NCI-H128 (cell line): ENCODE measurements around the gene CARMIL1.

Experiments
- DNase-seq: peaks from one replicate; lab custom pipeline; 2025; ENCODE audit not compliant: unreplicated experiment; lab: John Stamatoyannopoulos, UW

The CARMIL1 gene

DNA sequence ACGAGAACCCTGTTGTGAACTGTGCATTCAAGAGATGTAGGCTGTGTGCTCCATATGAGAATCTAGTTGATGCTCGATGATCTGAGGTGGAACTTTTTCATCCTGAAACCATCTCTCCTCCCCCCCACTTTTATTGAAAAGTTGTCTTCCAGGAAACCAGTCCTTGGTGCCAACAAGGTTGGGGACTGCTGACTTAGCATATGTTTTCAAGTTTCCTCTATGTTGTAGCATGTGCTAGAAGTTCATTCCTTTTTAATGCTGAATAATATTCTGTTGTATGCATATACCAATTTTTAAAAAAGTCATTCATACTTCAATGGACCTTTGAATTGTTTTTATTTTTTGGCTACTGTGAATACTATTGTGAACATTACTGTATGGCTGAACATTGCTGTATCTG, 27.2 kb downstream of the CARMIL1 start:
- no peak for DNase-seq

DNA sequence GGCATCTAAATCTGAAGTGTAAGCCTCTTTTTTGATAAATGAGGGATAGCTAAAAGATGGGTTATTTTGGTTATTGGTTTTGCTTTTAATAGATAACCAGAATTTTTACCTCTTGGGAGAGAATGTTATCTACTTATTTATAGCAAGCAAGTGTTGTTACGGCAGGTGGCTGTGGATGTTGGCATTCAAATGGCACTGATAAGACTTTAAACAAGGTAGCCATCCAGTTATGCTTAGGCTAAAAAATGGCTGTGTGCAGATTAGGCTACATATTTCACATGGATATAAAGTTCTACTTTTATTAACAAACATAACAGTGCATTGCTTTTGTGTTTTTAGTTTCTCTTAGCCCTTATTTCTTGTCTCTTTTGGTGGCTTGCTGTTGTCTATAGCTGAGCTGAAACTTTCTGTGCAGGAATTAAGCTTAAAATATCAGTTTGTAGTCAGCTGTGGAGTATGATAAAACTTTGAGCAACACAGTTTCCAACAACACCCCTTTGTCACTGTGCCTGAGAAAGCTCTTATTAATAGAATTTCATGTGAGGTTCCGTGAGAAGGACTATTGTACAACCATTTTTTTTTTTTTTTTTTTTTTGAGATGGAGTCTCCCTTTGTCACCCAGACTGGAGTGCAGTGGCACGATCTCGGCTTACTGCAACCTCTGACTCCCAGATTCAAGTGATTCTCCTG, 28.8 kb downstream of the CARMIL1 start:
- no peak for DNase-seq

DNA sequence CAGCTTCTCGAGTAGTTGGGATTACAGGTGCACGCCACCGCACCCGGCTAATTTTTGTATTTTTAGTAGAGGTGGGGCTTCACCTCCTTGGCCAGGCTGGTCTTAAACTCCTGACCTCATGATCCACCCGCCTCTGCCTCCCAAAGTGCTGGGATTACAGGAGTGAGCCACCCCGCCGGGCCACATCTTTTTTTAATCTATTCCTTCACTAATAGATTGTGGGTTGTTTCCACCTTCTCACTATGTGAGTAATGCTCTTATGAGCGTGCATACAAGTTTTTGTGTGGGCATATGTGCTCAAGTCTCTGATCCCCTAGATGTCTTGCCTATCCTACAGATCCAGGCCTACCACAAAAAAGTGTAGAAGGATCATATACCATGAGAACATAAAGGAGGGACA, 30.7 kb downstream of the CARMIL1 start:
- DNase-seq, result no peak

DNA sequence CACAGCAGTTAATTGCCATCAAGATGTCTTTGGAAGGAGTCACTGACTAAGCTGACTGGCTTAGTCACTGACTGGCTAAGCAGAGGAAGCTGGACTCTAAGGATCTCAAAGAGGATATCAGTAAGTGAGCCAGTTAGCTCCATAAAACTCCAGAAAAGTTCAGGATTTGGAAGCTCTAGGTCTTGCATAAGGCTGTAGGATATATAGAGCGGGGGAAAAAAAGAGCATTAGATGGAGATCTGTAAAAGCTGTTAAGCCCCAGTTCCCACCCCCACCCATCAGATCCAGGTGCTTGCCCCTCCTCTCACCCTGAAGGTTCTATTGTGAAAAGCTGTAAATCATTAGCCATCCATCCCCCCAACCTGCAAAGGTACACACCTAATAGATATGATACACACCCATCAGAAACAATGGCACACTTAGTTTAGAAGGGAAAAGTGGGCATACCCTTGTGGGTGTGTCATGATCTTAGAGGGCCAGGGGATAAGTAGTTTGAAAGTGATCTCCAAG, 32.2 kb downstream of the CARMIL1 start:
- DNase-seq, result no peak

DNA sequence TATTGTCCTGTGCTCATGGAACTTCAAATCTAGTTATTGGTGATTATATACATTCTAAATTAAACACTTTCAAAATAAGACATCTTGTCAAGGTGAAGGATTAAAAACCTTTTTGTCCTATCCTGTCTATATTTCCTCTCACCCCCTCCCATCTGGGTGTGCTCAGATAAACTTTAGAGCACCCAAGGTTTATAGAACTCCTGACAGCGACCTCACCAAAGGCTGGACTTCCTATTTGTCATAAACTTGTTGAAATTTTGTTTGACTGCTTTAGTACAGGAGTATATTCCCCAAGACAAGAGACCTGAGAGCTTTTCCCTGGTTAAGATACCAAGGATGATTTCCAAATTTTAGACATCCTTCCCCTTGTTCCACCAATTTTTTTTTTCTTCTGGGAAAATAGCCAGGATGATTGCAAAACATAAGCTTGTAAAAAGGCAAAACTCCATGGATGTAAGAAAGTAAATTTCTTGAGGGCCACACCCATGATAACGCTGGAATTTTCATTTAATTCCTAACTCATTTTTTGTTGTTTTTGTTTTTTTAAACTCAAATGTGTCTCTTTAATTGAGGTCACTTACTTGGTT, 33.0 kb downstream of the CARMIL1 start:
- DNase-seq, result no peak

DNA sequence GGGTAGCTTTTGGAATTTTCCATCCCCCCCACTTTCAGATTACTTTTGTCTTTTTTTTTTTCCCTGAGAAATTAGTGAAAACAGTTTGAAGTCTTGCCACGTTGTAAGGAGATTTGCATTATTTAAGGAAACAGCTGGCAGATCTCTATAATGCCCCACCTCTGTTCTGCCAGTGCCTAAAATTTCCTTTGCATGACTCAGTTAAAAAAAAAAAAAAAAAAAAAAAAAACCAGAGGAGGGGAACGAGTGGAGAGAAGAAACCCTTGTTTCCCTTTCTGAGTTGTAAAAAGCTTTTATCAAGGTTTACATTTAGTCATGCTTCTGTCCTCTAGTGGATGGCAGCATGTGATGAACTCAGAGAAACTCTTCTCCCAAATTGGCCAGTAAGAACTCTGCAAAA, 33.5 kb downstream of the CARMIL1 start:
- no peak for DNase-seq

DNA sequence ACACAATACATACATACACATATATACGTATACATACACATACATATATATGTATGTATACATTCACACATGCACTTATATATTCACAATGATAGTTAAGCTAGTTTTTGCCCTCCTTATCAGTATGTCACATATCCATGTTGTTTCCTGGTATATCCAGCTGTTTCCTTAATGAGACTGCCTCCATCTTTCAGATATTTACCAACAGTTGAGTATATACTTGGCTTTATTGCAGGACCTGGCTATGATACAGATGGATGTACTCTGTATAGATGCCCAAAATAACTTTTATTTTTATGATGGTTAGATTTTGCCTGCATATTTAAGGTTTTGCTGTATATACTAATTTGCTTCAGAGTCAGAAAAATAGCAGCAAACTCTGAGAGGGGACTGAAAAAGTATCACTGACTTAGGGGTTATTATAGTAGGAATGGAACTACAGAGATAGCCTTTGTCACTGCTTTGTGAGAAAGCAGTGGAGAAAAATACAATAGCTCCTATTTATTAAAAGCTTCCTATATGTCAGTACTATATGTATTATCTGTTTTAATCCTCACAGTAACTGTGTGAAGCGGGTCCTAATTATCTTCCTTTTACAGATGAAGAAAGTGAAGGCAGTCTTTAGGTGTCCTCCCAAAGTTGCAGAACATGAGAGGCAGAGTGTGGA, 35.5 kb downstream of the CARMIL1 start:
- DNase-seq, result no peak

DNA sequence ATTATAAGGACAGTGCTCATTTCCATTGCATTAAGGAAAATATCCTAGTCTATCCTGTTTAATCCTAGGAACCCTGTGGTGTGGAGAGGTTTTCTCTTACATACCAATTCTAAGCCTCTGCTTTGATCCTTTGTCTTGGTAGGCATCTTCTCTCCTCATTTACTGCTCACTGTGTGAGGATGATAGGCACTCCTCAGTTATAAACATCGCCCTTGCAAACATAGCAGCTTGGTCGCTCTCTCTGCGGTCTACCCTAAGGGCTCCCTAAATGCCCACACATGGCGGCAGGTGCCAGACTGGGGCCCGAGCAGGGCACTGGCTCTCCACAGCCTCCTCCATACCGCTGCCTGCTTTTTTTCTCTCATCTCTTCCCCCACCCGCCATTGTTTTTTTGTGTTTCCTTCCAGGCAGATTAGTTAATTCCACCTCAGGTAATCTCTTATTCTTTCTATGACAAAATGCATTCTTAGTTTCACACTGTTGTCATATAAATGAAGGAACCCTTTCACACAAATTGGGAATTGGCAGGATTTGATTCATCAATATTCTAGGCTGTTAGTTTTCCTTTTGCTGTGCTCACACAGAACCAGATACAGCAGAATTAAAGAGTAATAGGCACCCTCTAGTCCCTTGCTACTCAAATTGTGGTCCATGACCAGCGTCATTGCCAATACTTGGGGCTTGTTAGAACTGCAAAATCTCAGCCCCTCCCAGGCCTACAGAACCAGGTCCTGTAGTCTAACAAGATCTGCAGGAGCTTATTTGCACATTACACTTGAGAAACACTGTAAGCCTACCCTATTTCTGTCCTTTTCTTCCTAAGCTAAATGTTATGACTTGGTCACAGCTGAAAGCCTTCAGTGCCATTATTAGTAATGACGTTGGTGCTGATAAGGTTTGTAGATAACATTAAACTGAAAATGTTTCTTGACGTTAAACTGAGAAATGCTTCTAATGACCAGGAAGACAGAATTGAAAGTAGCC, 36.3 kb downstream of the CARMIL1 start:
- DNase-seq, result no peak

DNA sequence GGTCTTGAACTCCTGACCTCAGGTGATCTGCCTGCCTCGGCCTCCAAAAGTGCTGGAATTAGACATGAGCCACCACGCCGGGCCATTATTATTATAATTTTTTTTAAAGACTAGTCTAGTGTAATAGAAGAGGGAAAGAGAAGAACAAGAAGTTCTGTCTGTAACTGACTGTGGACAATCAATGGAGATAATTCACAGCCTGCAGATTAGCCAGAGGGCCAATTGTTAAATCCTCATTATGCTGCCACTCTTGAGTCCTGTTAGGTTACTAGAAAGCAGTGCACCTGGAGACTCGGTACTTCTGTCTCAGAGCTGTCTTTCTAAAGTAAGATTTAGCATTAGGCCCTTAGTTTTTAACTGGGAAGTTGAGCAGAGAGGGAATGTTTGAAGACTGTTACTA, 37.5 kb downstream of the CARMIL1 start:
- no peak for DNase-seq

DNA sequence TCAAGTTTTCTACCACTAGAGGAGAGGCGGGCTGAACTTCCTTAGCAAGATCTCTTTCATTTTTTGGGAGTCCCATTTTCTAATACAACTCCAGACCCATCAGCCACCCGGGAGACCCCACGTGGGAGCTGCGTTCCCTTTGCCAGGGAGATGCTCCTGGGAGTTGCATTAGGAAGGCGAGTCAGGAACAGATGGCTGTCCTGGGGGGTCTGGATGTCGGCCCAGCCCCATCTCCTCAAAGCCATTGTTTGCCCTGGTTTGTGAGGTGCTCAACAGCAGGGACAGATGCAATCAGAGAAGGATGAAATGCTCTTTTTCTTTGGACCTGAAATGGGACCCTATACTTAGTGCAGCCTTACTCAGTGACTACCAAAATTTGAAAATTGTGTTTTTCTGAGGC, 39.4 kb downstream of the CARMIL1 start:
- DNase-seq, result no peak

DNA sequence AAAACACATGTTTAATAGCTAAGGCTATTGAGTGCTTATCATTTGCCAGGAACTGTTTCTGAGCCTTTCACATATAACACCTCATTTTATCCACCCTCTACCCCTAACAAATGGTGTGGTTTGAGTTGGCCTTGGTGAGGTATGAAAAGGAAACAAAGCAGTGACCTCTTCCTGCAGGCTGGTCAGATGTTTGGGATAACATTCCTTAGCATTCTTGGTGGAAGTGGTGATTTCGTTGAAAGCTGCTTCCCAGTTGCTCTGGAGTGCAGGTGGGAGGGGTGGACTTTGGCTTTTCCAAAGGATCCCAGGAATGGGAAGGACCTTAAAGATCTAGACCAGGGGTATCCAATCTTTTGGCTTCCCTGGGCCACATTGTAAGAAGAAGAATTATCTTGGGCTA, 41.3 kb downstream of the CARMIL1 start:
- DNase-seq, result no peak

DNA sequence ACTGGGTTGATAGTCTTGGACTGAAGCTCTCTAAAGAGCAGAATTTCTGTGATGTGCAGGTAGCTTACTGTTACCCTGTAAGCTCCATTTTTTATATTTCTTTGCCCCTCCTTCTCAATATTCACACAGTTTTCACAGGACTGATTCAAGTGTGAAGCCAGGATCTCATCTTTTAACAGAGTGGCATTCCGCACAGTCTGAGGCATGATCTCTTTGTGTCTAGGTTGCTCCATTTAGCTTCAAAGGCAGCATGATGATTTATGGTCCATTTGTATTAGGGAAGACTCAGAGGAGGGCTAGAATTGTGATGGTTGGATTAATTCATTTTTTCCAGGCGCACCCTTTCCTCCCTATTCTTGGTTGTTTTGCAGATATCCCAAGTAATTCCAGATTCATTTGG, 43.5 kb downstream of the CARMIL1 start:
- no peak for DNase-seq

DNA sequence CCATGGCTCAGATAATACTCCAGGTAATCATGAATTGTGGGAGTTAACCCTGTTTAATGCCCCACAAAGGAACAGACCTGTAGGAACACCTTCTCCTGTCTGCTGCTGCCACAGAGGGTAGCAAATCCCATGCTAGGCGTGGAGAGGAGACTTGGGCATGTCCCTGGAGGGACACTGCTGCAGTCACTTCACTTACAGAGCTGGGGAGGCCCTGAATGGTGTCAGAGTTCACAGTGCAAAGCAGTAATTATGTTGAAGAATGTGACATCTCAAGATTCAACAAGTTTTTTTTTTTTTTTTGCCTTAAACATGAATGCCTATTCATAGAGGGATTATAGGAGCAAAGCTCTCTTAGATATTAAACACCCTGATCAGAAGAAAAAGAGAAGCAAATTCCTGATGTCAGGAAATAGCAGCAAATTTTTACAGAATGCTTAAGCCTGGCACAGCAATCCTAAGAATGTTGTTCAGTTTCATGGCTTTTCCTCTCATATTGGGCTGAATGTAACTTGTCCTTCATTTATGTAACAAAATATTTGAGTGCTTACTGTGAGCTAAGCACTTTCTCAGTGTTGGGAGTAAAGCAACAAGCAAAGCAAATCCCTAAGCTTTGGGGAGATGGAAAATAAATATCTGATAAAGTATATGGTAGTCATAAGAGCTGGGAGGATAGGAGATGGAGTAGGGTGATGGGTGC, 45.0 kb downstream of the CARMIL1 start:
- DNase-seq, result no peak

DNA sequence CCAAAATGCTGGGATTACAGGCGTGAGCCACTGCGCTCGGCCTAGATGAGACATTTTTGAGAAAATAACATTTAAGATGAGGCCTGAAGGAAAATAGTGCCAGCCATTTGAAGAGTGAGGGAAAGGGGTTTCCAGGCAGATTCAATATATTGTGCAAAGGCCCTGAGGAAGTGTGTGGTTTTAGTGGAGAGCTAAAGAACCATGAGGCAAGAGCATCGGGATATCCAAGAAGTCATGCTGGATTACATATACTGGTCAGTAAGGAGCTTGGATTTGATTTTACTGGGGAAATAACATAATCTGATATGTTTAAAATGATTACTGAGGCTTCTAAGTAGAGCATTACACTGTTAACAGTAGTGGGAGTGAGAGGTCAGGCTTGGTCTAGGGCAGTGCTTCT, 47.0 kb downstream of the CARMIL1 start:
- no peak for DNase-seq

DNA sequence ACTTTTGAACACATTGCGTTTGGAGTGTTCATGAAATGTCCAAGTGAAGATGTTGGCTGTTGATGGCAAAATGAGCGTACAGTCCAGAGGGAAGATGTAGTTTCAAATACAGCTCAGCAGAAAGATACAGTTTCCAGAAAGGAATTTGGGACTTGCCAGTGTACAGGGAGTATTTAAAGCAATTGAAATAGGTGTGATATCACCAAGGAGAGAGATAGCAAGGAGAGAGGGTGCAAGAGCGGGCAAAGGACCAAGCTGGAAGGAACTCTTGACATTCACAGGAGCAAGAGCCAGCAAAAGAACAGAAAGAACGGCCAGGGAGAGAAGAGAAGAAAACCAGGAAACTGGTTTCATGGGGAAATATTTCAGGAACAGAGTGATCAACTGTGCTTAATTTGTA, 47.8 kb downstream of the CARMIL1 start:
- no peak for DNase-seq

DNA sequence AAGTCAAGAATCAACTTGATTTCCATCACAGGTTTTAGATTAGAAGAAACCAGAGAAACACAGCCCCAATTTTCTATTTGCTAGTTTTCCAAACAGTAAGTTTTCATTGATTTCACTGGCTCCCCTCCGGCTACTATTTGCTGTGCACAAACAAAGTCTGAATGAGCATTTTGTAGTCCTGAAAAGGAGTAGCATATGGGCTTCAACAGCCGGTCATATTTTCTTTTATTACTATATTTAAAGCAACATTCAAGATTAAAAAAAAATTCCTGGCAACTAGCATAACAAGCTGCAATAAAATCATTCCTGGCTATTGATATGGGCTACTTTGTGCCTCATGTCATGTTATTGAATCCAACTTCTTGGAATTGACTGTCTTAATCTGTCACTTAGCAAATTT, 48.3 kb downstream of the CARMIL1 start:
- no peak for DNase-seq

DNA sequence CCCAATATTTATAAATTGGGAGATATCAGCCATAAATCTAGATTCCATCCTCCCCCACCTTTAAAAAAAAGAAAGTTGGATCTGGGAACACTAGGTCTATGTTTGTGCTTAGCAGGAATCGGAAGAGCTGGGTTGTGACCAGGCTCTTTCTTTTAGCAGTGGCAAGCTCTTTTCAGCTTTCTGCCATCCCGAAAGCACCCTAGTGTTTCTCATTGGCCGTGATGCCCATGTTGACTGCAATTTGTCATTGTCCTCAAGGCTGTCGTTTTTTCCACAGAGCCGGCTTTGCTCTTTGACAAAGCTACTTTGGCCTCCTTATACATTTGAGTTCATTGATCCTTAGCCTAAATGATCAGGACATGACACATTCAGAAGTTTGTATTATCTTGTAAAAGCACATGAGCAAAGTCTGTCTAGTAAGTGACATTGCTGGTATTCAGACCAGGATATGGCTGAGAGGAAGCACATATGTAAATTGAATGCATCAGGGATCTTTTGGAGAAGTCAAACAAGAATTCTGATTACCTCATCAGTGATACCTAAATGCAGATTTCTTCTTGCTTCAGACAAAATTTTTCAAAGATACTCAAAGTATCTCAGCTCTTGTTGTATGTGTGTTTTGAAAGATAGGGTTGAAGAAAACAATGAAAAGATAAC, 50.1 kb downstream of the CARMIL1 start:
- DNase-seq, result no peak

DNA sequence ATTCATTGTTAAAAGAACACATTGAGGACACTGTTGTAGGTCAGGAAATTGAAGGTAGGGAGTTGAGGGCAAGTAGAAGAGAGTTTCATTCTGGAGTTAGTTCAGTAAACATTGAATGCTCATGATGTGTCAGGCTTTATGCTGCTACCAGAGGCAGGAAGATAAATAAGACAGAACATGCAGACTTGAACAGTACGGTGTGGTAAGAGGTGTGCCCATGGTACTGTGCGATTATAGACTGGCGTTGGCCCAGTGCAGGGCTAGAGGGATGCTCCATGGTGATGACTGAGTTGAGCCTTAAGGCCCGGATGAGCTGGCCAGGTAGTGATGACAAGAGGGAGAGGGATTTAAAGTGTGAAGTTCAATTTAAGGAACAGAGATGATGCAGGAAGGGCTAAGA, 50.8 kb downstream of the CARMIL1 start:
- DNase-seq, result no peak

DNA sequence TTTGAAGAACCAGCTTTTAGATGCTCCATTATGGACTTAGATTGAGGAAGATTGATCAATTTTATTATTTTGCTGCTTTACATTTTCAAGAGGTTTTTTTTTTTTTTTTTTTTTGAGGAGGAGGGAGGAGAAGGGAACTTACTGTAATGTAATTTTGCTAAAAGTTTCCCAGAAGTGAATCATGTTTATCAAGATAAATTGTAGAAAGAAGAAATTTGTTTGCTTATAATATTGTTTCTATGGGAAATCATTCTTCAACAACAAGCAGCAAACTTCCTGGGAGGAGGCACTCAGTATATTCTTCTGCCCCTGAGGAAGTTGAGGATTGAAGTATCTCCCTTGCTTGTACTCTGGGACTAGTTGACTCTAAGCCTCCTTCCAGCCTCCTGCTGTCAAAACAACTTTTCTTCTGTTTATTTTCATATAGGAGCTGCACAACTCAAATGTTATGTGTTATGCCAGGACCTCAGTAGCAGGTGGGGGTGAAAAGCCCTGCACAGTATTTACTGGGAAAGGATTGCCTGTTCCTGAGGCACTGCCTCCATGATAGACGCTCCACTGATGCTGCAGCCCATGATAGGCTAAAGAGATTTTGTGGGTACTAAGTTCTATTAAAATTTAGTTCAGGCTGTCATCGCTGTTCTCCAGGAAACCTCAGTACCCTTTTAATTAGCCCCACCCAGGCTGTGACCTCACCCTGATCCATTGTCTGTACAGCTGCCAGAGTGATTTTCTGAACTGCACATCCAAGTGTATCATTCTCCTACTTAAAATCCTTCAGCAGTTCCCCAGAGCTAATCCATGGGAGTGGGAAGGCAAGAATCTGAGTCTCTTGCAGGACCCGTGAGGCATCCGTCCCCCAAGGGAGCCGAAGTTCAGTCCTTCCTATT, 51.9 kb downstream of the CARMIL1 start:
- DNase-seq, result no peak
